Motor neuron (in vitro differentiated cells): Measurements from ENCODE around the gene NKX2-1. TPM values are rescaled to one million over a fixed set of nuclear protein-coding genes. Genes with fewer than 3 reads are reported as not detected.

ENCODE experiments used
- ATAC-seq, 8 experiments: fragments of 200-7000 bp; cut with Tn5 transposase; replicated peaks in 6 of 8; 2 replicates each; pipeline ENCODE4 v1.8.0; 2021; ENCODE audit warnings: mild to moderate bottlenecking in 8 of 8, moderate library complexity in 8 of 8
- H3K27ac ChIP-seq, 2 donors: fragments of 250-450 bp; sonication (Bioruptor Pico); 2 replicates each; pipeline ENCODE4 v1.9.0; 2021; ENCODE audit warnings: antibody characterized with exemption in 2 of 2, mild to moderate bottlenecking in 2 of 2, moderate library complexity in 1 of 2
- H3K4me1 ChIP-seq, 2 donors: fragments of 250-450 bp; sonication (Bioruptor Pico); replicated peaks in 1 of 2; 2 replicates each; pipeline ENCODE4 v1.6.1; 2021; ENCODE audit warnings: antibody characterized with exemption in 2 of 2, mild to moderate bottlenecking in 2 of 2, moderate library complexity in 1 of 2
- H3K4me3 ChIP-seq, 5 donors: fragments of 250-450 bp; sonication (Bioruptor Pico); 2 replicates each; pipeline ENCODE4 v1.9.0; 2021; ENCODE audit warnings: antibody characterized with exemption in 5 of 5, mild to moderate bottlenecking in 5 of 5, moderate library complexity in 4 of 5
- WGBS, 10 experiments: fragments of 450-650 bp; shearing (Covaris generic); methylation state at CpG; one replicate each; pipeline ENCODE4 v1.0.0; 2022; 5-methylcytosine and 5-hydroxymethylcytosine counted together
- in situ Hi-C, 9 experiments: fragments of 400-800 bp; cut with MboI; loops; one replicate each; pipeline ENCODE4 v1.15.0; 2021; ENCODE audit warnings: low sequenced_read_pairs in 9 of 9, low pct_unique_long_range_greater_than_20kb in 2 of 9; ENCODE audit not compliant: unreplicated experiment in 9 of 9
- total RNA-seq, 8 experiments: library from RNA; unstranded; fragments of 300-600 nt; gene quantifications; 2 replicates each; pipeline versions ENCODE4 v1.2.3 to v1.2.4, GENCODE V29; 2022

NKX2-1 gene
- total RNA-seq, 8 experiments from 2014 or later: 0.10 to 0.52 TPM; not detected in 6

- no peak overlapping the region for H3K4me3 ChIP-seq
- 6 to 62% (median 21%) methylated on average over 2 to 22 of the region's 35 CpGs; no CpG with 5 or more reads in 2 of the 10 experiments for WGBS, 10 experiments
- H3K4me1 ChIP-seq: peaks cover 0 to 27% of the 10 kb centered on the region in 2 donors
- ATAC-seq: no peak
- no peak overlapping the region for H3K27ac ChIP-seq
- in situ Hi-C loops: loop anchor here in 1 of 9 experiments (25.0 kb wide), 1 partner anchor 139 kb away; the partner anchor contains the start of gene PAX9
Observed at GRCh38 chr14:36522972-36523715, 3.1 kb upstream of the NKX2-1 start.

- H3K4me1 ChIP-seq: peaks cover 0 to 27% of the 10 kb centered on the region in 2 donors
- no peak overlapping the region for H3K27ac ChIP-seq
- 0 to 20% (median 8%) methylated on average over 1 to 13 of the region's 36 CpGs; no CpG with 5 or more reads in 3 of the 10 experiments for WGBS, 10 experiments
- no peak for ATAC-seq
- in situ Hi-C loops: loop anchor here in 1 of 9 experiments (25.0 kb wide), 1 partner anchor 140 kb away; the partner anchor contains the start of gene PAX9
- no peak overlapping the region for H3K4me3 ChIP-seq
Observed at GRCh38 chr14:36522347-36522971, 2.4 kb upstream of the NKX2-1 start.

GRCh38 chr14:36521598-36522345 lies 1.7 kb upstream of the NKX2-1 start:
- 0 to 20% (median 8%) methylated on average over 1 to 25 of the region's 35 CpGs; no CpG with 5 or more reads in 1 of the 10 experiments for WGBS, 10 experiments
- Histone ChIP-seq H3K27ac (no peak overlapping the region), H3K4me1 (peaks cover 0 to 27% of the 10 kb centered on the region in 2 donors), H3K4me3 (no peak overlapping the region)
- in situ Hi-C loops: loop anchor here in 1 of 9 experiments (25.0 kb wide), 1 partner anchor 141 kb away; the partner anchor contains the start of gene PAX9
- no peak for ATAC-seq

GRCh38 chr14:36520601-36521525 lies 831 bp upstream of the NKX2-1 start:
- peaks cover 0 to 27% of the 10 kb centered on the region in 2 donors for H3K4me1 ChIP-seq
- H3K4me3 ChIP-seq: peak overlapping the region in 1 of 5 donors; percentile 14
- in situ Hi-C loops: loop anchor here in 1 of 9 experiments (25.0 kb wide), 1 partner anchor 141 kb away; the partner anchor contains the start of gene PAX9
- WGBS, 10 experiments: 0 to 9% (median 2%) methylated on average over 5 to 29 of the region's 63 CpGs; no CpG with 5 or more reads in 1 of the 10 experiments
- peak; percentile 50 to 79 (median 70) for ATAC-seq
- no peak overlapping the region for H3K27ac ChIP-seq

- peak in 5 of 8 experiments; percentile 9 to 37 (median 26) for ATAC-seq
- 0 to 5% (median 0%) methylated on average over 3 to 10 of the region's 79 CpGs; no CpG with 5 or more reads in 3 of the 10 experiments for WGBS, 10 experiments
- no peak overlapping the region for H3K27ac ChIP-seq
- H3K4me1 ChIP-seq: peaks cover 0 to 24% of the 10 kb centered on the region in 2 donors
- peak overlapping the region in 2 of 5 donors; percentile 12 to 19 for H3K4me3 ChIP-seq
- in situ Hi-C loops: loop anchor here in 1 of 9 experiments (25.0 kb wide), 1 partner anchor 143 kb away; the partner anchor contains the start of gene PAX9
Observed at GRCh38 chr14:36518586-36519430, 1.2 kb downstream of the NKX2-1 start.

GRCh38 chr14:36518031-36518585 lies 1.9 kb downstream of the NKX2-1 start:
- no CpG with 5 or more reads among the region's 34 CpGs for WGBS, 10 experiments
- Histone ChIP-seq H3K27ac (no peak overlapping the region), H3K4me1 (peaks cover 0 to 24% of the 10 kb centered on the region in 2 donors), H3K4me3 (no peak overlapping the region)
- in situ Hi-C loops: loop anchor here in 1 of 9 experiments (25.0 kb wide), 1 partner anchor 144 kb away; the partner anchor contains the start of gene PAX9
- no peak for ATAC-seq

GRCh38 chr14:36517242-36518030 lies 2.6 kb downstream of the NKX2-1 start:
- peak in 1 of 8 experiments; percentile 7 for ATAC-seq
- H3K27ac ChIP-seq: no peak overlapping the region
- in situ Hi-C loops: loop anchor here in 1 of 9 experiments (25.0 kb wide), 1 partner anchor 145 kb away; the partner anchor contains the start of gene PAX9
- peaks cover 0 to 24% of the 10 kb centered on the region in 2 donors for H3K4me1 ChIP-seq
- H3K4me3 ChIP-seq: no peak overlapping the region
- WGBS, 10 experiments: 0 to 5% (median 0%) methylated on average over 1 to 12 of the region's 87 CpGs; no CpG with 5 or more reads in 4 of the 10 experiments

- no peak overlapping the region for H3K4me3 ChIP-seq
- peaks cover 0 to 22% of the 10 kb centered on the region in 2 donors for H3K4me1 ChIP-seq
- in situ Hi-C loops: loop anchor here in 1 of 9 experiments (25.0 kb wide), 1 partner anchor 146 kb away; the partner anchor contains the start of gene PAX9
- H3K27ac ChIP-seq: no peak overlapping the region
- no peak for ATAC-seq
- WGBS, 10 experiments: 0 to 24% (median 5%) methylated on average over 3 to 14 of the region's 16 CpGs; no CpG with 5 or more reads in 1 of the 10 experiments
Observed at GRCh38 chr14:36516719-36517241, 3.3 kb downstream of the NKX2-1 start.

- in situ Hi-C loops: loop anchor here in 1 of 9 experiments (25.0 kb wide), 1 partner anchor 146 kb away; the partner anchor contains the start of gene PAX9
- H3K27ac ChIP-seq: no peak overlapping the region
- no peak for ATAC-seq
- 0 to 49% (median 16%) methylated on average over 2 to 11 of the region's 11 CpGs; no CpG with 5 or more reads in 1 of the 10 experiments for WGBS, 10 experiments
- peaks cover 0 to 21% of the 10 kb centered on the region in 2 donors for H3K4me1 ChIP-seq
- H3K4me3 ChIP-seq: no peak overlapping the region
Observed at GRCh38 chr14:36515896-36516718, 3.9 kb downstream of the NKX2-1 start.
